ENCODE measurements around the gene LAS1L.

GRCh38 chrX:65575022-65575421 lies 40.4 kb upstream of the LAS1L start:
- TF ChIP-seq, protein P1, sequence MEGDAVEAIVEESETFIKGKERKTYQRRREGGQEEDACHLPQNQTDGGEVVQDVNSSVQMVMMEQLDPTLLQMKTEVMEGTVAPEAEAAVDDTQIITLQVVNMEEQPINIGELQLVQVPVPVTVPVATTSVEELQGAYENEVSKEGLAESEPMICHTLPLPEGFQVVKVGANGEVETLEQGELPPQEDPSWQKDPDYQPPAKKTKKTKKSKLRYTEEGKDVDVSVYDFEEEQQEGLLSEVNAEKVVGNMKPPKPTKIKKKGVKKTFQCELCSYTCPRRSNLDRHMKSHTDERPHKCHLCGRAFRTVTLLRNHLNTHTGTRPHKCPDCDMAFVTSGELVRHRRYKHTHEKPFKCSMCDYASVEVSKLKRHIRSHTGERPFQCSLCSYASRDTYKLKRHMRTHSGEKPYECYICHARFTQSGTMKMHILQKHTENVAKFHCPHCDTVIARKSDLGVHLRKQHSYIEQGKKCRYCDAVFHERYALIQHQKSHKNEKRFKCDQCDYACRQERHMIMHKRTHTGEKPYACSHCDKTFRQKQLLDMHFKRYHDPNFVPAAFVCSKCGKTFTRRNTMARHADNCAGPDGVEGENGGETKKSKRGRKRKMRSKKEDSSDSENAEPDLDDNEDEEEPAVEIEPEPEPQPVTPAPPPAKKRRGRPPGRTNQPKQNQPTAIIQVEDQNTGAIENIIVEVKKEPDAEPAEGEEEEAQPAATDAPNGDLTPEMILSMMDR (IDR thresholded peaks at IDR 0.05), result no peak
- TF ChIP-seq POLR2A (IDR thresholded peaks at IDR 0.05), result no peak
